DMS153 treated with DMSO at 0.1 percent for 48 hours (cell line): ENCODE data around the gene SMURF2.
"Not testable (repeated sequence)": the region's sequence is repeated elsewhere in the genome, so short reads cannot be mapped to it uniquely, and the experiment has no call there.

Experiments
- DNase-seq: peaks from one replicate; lab custom pipeline; 2025; ENCODE audit not compliant: unreplicated experiment; lab: John Stamatoyannopoulos, UW

SMURF2 gene

DNA sequence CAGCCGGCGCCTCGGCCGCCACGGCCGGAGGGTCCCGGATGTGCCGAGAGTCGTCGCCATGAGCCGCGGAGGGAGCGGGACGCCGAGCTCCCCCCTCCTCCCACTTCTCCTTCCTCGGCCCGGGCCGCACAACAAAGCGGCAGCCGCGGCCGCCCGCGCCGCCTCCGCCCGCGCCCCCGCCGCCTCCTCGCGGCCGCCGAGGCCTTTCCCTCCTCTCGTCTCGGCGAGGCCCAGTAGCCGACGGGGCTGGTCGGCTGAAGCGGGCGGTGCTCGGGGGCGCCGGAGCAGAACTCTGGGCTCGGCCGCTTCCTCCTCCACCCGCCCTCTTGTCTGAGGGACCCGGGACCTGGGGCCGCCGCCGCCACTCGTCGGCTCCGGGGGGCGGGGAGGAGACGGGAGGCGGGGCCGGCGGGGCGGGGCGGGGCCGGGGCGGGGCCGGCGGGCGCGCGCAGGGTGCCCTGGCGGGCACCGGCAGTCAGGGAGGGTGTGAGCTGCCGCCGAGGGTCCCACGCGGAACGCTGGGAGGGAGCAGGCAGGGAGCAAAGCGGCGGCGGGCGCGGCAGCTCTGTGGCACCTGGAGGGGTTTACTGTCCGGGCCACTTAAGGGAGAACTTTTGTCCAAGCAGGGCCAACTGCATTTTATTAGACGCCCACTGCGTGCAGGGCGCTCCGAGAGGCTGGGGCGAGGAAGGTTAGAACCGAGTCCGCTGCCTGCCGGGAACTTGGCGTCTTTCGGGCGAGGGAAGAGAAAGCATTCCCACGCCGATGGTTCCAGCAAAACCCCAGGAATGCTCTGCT is at the start of gene SMURF2:
Gene SMURF2, minus strand, starts transcription at position 332 of the 798 bp plus-strand sequence. CDS start 427 bp downstream, outside the sequence.
- DNase-seq: peak; percentile 80

DNA sequence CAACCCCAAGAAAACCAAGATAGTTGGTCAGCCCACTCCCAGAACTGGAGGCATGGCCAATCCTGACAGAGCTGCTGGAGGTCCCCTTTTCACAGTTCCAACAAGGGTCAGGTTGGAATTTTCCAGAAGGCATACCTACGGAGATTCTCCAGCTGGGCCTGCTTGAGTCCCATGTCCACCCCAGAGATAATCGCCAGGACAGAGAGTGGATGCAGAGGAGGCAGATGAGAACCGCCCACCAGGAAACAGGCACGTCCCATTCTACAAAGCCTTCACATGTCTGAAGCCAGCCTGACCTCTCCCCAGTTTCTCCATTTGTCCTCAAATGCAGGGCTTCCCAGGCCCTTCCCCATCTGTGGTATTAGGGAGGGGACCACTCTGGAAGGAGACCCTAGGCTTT is 47.4 kb upstream of the SMURF2 start:
- DNase-seq: no peak

DNA sequence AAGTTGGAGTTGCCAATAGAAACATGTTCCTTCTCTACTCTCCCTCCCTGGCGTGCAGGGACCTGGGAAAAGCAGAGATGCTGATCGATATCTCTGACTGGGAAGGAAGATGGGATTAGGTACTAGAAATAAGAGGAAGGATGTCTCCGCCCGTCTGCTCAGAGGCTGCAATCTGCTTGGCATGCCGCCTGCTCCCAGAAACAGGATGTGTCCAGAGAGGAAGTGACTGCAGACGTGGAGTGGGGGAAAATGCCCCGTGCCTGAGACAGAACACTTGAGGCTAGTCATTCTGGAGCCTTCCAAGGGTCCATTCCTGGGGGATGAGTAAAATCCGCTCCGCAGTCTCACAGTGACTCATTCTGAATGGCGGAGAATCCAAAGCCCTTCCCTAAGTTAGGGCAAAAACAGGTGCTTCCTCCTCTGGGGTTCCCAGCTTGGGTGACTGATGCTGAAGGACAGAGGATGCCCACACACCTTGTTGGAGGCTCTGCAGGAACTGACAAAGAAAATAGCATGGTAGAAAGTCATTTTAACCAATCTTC is 45.0 kb upstream of the SMURF2 start:
- DNase-seq: peak; percentile 41

DNA sequence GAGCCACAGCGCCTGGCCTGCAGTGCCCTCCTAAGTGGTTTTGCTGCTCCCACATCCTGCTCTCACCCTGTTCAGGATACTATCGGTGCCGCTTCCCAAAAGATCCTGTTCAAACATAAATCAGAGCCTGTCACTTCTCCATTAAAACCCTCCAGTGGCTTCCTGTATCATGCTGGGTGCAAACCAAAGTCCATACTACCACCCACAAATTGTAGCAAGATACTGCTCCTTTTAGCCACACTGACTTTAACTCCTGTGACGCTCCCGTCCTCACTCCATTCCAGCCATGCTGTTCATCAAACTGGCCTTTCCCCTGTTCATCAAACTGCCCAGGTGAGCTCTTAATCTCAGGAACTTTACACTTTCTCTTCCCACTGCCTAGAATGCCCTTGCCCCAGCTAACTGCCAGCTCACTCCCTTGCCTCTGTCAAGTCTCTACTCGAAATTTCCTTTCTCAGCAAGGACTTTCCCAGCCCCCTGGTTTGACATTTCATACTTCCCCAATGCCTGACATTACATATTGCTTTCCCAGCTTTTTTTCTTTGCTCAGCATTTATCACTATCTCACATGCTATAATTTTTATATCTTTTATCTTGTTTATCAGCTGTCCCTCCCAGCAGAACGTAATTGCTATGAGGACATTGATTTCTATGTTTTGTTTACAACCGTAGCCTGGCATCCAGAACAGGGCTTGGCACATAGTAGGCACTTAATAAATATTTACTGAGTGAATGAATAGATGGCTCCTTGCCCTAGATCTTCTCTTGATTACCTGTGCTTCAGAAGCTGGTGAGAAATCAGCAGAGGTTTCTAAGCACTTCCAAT is 44.3 kb upstream of the SMURF2 start:
- no peak for DNase-seq

DNA sequence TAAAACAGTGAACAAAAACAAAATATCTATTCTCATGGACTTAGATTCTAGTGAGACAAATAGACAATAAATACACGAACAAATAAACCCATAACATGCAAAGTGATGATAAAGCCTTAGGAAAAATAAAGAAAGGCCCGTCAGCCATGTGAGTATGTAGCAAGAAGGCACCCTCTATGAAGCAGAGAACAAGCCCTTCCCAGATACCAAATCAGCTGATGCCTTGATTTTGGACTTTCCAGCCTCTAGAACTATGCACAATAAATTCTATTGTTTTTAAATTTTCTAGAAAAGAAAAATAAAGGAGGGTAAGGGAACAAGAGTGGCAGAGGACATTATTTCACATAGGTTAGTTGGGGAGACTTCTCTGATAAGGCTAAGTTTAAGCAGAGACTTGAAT is 40.7 kb upstream of the SMURF2 start:
- DNase-seq: no peak

DNA sequence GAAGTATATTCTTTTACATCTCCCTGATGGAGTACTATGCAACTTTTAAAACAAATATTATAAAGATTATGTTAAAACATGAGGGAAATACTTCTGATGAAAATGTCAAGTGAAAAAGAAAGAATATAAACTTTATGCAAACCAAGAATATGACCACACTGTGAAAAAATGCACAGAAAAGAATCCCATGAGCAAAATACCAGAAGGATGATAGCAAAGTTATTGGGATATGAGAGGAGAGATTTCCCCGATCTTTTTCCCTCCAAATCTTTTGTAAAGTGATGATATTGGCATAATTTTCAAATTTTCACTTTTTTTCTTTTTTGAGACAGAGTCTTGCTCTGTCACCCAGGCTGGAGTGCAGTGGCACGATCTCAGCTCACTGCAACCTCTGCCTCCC is 36.6 kb upstream of the SMURF2 start:
- DNase-seq: no peak

DNA sequence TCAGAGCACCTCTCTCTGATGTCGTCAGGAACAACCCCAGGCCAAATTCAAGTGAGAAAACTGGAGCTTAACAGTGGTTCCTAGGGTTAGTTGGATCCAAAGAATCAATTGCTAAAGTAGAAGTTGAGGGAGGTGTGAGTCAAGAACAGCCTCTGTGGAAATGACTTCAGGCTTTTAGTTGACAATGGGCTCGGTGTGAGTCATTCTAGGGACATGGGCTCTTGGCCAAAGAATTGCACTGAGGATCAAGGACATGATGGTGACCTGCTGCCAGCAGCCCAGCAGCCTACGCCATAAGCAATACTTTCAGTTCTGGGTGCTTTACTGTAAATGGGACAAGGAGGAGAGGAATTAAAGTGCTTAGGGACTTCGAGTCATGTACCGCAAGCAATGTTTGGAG is 32.1 kb upstream of the SMURF2 start:
- no peak for DNase-seq

DNA sequence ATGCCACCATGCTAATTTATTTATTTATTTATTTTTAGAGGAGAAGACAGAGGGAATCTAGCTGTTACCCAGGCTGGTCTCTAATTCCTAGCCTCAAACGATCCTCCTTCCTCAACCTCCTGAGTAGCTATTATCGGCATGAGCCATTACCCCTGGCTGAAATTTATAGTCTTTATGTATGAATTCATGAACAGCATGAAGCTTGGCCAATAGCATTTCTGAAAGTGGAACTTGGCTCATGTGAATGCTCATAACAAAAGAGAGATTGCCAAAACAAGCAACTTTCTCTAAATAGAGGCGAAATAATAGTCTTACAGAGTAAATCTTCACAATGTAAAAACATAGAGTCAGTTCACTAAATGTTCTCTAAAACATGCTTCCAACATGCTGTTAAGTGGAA is 30.1 kb upstream of the SMURF2 start:
- DNase-seq: no peak

DNA sequence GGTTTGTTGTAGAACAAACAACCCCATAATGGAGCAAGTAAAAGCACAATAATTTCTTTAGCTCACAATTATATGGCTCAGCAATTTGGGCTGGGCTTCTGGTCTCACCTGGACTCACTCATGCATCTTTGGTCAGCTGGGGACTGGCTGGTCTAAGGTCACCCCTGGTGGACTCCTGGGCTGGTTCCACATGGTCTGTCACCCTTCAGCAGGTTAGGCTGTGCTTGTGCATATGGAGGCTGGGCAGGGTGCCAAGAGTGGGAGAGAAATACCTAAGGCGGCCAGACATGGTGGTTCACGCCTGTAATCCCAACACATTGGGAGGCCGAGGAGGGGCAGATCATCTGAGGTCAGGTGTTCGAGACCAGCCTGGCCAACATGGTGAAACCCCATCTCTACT is 27.0 kb upstream of the SMURF2 start:
- no peak for DNase-seq

DNA sequence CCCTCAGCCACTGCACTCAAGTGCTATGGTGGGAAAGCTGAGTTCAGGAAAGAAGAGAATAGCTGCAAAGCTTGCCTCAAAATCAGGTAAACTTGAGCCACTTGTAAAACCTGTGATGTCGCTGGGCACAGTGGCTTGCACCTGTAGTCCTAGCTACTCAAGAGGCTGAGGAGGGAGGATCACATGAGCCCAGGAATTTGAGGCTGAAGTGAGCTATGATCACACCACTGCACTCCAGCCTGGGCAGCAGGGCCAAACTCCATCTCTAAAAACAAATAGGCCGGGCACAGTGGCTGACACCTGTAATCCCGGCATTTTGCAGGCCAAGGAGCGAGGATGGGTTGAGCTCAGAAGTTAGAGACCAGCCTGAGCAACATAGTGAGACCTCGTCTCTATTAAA is 26.4 kb upstream of the SMURF2 start:
- no peak for DNase-seq

DNA sequence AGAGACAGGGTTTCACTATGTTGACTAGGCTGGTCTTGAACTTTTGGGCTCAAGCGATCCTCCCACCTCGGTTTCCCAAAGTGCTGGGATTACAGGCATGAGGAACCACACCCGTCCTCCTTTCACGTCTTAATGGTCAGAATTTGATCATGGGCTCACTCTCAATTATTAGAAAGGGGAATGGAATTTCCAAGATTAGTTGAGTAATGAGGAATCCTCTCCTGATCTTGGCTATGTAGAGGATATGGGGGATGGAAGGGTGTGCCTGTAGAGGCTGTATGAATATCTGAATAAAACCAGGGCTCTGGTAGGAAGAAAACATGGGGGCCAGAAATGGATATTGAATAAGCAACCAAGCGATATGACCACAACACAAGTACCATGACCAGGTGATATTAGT is 25.9 kb upstream of the SMURF2 start:
- DNase-seq: no peak

DNA sequence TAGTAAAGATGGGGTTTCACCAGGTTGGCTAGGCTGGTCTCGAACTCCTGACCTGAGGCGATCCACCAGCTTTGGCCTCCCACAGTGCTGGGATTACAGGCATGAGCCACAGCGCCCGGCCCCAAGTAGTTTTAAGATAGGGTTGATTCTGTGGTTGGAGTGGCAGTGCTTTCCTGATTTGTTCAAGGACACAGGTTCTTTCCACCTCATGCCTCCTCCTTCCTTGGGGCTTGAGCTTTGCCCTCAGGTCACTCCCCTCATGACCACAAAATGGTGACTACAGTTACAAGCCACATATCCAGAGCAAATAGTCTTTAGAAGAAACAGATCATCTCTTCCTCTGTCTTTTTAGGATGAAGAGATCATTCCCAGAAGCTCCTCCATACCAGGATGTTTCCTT is 25.3 kb upstream of the SMURF2 start:
- no peak for DNase-seq

DNA sequence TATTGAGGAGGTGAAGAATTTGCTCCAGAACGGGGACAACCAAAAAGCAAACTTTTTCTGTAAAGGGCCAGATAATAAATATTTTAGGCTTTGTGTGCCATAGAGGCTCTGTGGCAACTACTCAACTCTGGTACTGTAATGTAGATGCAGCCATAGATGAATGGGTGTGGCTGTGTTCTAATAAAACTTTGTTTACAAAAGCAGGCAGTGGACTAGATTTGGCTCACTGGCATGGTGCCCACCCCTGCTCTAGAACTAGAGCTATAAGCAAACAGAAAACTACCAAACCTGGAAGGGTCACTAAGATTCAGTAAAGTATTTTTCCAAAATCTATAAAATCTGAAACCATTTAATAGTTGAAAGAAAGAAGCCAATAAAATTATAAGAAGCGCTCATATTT is 24.6 kb upstream of the SMURF2 start:
- DNase-seq: no peak

DNA sequence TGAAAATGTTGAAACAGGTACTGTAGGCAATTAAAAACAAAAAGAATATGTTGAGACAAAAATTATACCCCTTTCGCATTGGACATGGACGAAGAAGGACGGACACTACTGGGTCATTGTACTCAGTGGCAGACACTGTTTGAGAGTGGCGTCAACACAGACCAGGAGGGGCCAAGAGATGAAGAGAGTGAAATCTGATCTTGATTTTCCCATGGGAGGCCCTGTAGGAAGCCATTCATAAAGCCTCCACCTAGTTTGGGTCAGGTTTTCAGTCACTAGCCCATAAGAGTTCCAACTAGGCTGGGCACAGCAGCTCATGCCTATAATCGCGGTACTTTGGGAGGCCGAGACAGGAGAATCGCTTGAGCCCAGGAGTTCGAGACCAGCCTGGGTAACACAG is 23.6 kb upstream of the SMURF2 start:
- peak; percentile 71 for DNase-seq

DNA sequence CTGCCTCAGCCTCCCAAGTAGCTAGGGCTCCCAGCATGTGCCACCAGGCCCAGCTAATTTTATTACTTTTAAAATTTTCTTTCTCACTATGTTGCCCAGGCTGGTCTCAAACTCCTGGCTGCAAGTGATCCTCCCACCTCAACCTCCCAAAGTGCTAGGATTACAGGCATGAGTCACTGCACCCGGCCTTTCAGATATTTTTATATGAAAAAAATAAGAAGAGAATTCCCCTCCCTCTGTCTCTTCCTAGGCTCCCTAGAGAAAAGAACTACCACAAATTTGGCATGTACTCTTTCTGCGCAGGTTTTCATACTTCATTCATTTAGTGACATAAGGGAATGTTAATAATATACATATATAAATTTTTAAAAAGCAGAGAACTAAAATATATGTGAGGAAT is 21.7 kb upstream of the SMURF2 start:
- DNase-seq: no peak

DNA sequence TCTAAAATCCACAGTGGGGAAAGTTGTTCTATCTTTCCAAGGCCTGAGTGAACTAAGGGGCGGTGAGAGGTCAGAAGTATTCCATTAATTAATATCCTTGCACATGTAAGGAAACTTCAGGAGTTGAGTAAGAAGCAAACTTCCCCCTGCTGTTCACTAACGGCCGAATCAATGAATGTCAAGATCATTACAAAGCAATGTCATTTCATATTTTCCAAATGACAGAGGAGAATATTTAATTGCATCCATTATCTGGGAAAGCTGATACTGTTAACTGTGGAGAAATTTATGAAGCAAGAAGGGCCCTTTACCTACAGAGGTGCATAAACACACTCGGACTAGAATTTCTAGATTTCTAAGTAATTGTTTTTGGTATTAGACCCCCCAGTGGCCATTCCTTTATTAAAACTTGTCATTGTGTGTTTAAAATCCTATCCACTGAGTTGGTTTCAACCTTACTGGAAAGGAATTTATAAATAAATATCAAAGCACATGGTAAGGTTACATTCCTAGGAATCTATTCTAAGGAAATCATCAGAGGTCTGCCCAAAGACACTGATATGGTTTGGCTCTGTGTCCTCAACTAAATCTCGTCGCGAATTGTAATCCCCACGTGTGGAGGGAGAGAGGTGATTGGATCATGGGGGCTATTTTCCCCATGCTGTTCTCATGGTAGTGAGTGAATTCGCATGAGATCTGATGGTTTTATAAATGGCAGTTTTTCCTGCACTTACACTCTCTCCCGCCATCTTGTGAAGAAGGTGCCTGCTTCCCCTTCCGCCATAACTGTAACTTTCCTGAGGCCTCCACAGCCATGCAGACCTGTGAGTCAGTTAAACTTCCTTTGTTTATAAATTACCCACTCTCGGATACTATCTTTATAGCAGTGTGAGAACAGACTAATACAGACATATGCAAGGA is 20.4 kb upstream of the SMURF2 start:
- no peak for DNase-seq

DNA sequence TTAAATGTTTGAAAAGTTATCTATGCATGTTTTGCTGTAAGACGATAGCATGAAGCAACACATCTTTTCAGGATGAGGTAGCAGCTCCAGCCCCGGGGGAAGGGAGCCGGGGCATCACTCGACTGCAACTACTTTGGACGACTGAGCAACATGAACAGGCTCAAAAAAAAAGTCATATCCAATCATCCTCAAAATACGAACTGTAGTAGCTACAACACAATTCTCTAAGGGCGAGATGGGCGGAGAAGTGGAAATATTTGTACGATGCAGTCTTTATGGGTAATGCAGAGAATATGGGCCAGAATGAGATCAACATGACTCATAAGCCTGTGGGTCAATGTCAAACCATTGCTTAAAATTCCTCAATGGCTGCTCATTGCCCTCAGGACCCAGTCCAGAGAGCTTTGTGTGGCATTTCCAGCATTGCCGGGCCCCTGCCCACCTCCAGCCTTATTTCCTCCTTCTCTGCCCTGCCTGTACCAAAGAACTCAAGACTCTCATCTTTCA is 17.7 kb upstream of the SMURF2 start:
- DNase-seq: no peak

DNA sequence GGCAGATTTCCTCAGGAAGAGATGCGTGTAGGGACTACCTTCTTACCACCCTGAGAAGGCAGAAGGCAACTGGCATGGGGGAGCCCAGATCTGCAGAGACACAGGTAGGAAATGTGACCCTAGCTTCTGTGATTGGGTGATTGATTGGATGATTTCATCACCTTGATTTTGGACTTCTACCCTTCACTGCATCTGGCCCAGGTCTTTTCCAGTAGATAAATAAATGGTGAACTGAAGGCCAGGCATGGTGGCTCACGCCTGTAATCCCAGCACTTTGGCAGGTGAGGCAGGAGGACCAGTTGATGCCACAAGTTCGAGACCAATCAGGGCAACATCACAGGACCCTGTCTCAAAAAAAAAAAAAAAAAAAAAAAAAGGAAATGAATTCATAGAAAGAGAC is 14.7 kb upstream of the SMURF2 start:
- DNase-seq: no peak

DNA sequence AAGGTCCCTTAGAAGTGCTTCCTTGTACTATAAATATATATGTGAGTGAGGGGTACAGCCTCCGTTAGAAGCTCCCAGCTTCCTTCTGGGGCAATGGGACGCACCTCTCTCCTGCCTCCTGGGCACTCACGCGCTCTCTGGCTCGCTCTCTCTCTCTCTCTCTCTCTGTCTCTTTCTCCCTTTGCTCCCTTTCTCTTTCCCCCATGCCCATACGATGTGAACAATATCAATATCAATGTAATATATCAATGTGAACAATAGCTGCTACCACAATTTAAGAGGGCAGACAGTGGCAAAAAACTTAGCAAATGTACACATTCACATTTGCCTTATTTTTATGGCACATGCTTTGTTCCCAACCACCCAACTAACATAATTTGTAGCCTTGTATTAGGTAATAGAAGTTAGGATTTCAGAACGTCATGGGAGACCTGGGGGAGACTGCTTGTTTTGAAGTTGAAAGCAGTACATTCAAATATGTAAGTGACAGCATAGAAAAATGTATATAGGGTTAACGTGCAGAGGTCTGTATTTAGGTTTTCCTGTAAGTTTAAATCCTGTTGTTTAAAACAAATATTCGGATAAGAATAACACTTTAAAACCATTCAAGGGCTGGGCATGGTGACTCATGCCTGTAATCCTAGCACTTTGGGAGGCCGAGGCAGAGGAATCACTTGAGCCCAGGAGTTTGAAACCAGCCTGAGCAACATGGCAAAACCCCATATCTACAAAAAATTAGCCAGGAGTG is 8.9 kb upstream of the SMURF2 start:
- not testable (repeated sequence) for DNase-seq
